IMR-90 (cell line): Measurements from ENCODE around the gene STAT4. TPM values are rescaled to one million over a fixed set of nuclear protein-coding genes. Genes with fewer than 3 reads are reported as not detected.

Experiments used
- ATAC-seq: fragments of 200-7000 bp; cut with Tn5 transposase; 2 replicates; pipeline ENCODE4 v1.9.1; 2020; ENCODE audit warnings: low read depth, mild to moderate bottlenecking, moderate library complexity
- BruUV-seq: library from RNA; stranded (reverse); fragments of 400-500 nt; replicated peaks from 2 replicates; lab custom pipeline; 2021; lab: Mats Ljungman, UMichigan
- CTCF ChIA-PET: fragments of 300-600 bp; formaldehyde crosslinking; extraction: SDS; loops from one replicate; lab custom pipeline; 2021; ENCODE audit warnings: antibody characterized with exemption; lab: Yijun Ruan, JAX
- POLR2A ChIA-PET: fragments of 300-600 bp; sonication (Branson Sonifier 250); formaldehyde crosslinking; loops from one replicate; lab custom pipeline; 2022; ENCODE audit warnings: antibody characterized with exemption; ENCODE audit not compliant: unreplicated experiment; lab: Charles Lee
- DNase-seq: peaks from one replicate; pipeline ENCODE4 v3.0.0; 2013
- H2AFZ ChIP-seq: replicated peaks from 2 replicates; pipeline ENCODE3; 2013; ENCODE audit warnings: low read length, mild to moderate bottlenecking; ENCODE audit not compliant: poor library complexity
- H2AK5ac ChIP-seq: 2 replicates; pipeline ENCODE4 v1.6.1; 2013; ENCODE audit warnings: low read depth, low read length, inconsistent platforms
- H2AK9ac ChIP-seq: replicated peaks from 2 replicates; pipeline ENCODE3; 2013; ENCODE audit warnings: mild to moderate bottlenecking, low read depth, low read length, moderate library complexity; ENCODE audit not compliant: poor library complexity
- H2BK120ac ChIP-seq: 2 replicates; pipeline ENCODE4 v1.6.1; 2013; ENCODE audit warnings: low read depth, low read length, inconsistent platforms
- H2BK15ac ChIP-seq: 3 replicates; pipeline ENCODE4 v1.6.1; 2013; ENCODE audit warnings: low read depth, low read length, inconsistent platforms
- H2BK20ac ChIP-seq: 2 replicates; pipeline ENCODE4 v1.6.1; 2013; ENCODE audit warnings: low read depth, mild to moderate bottlenecking, inconsistent platforms, low read length, moderate library complexity
- H2BK5ac ChIP-seq: 2 replicates; pipeline ENCODE4 v1.6.1; 2013; ENCODE audit warnings: mild to moderate bottlenecking, low read depth, low read length, inconsistent platforms; ENCODE audit not compliant: poor library complexity, severe bottlenecking
- H3K14ac ChIP-seq: replicated peaks from 2 replicates; pipeline ENCODE4 v1.6.1; 2013; ENCODE audit warnings: low read depth, low read length, inconsistent platforms
- H3K18ac ChIP-seq: 2 replicates; pipeline ENCODE4 v1.6.1; 2013; ENCODE audit warnings: low read depth, low read length, control low read depth
- H3K23ac ChIP-seq: 2 replicates; pipeline ENCODE4 v1.6.1; 2013; ENCODE audit warnings: low read depth, low read length, inconsistent platforms
- H3K27ac ChIP-seq: 2 replicates; pipeline ENCODE4 v1.5.1; 2013; ENCODE audit warnings: mild to moderate bottlenecking, control low read depth, low read length; ENCODE audit not compliant: insufficient read depth
- H3K27me3 ChIP-seq: 2 replicates; pipeline ENCODE4 v1.6.1; 2013; ENCODE audit warnings: low read length; ENCODE audit not compliant: control insufficient read depth, insufficient read depth
- H3K36me3 ChIP-seq: 2 replicates; pipeline ENCODE4 v1.6.1; 2013; ENCODE audit warnings: low read length, mixed read lengths; ENCODE audit not compliant: control insufficient read depth, insufficient read depth
- H3K4ac ChIP-seq: 2 replicates; pipeline ENCODE4 v1.6.1; 2013; ENCODE audit warnings: low read depth, low read length, inconsistent platforms
- H3K4me1 ChIP-seq: 2 replicates; pipeline ENCODE4 v1.6.1; 2013; ENCODE audit warnings: low read length, mixed read lengths; ENCODE audit not compliant: control insufficient read depth, insufficient read depth
- H3K4me2 ChIP-seq: 2 replicates; pipeline ENCODE4 v1.6.1; 2013; ENCODE audit warnings: low read depth, mild to moderate bottlenecking, control low read depth, low read length, moderate library complexity
- H3K4me3 ChIP-seq: 2 replicates; pipeline ENCODE4 v1.5.1; 2013; ENCODE audit warnings: low read depth, mild to moderate bottlenecking, control low read depth, low read length, moderate library complexity; ENCODE audit not compliant: insufficient read depth
- H3K56ac ChIP-seq: 2 replicates; pipeline ENCODE4 v1.6.1; 2013; ENCODE audit warnings: low read length, inconsistent platforms; ENCODE audit not compliant: insufficient read depth; ENCODE audit errors: extremely low read depth
- H3K79me1 ChIP-seq, 2 experiments: 2 replicates each; pipeline ENCODE4 v1.6.1; 2013; ENCODE audit warnings: low read length in 2 of 2, inconsistent platforms in 1 of 2, low read depth in 1 of 2
- H3K9ac ChIP-seq: 2 replicates; pipeline ENCODE4 v1.6.1; 2013; ENCODE audit warnings: low read depth, low read length, control low read depth
- H3K9me1 ChIP-seq: 2 replicates; pipeline ENCODE4 v1.6.1; 2013; ENCODE audit warnings: low read length, inconsistent platforms; ENCODE audit not compliant: insufficient read depth
- H3K9me3 ChIP-seq: 2 replicates; pipeline ENCODE4 v1.6.1; 2013; ENCODE audit warnings: low read length; ENCODE audit not compliant: control insufficient read depth, insufficient read depth
- H4K20me1 ChIP-seq: 2 replicates; pipeline ENCODE4 v1.6.1; 2013; ENCODE audit warnings: low read length, inconsistent platforms; ENCODE audit not compliant: insufficient read depth
- H4K5ac ChIP-seq: 2 replicates; pipeline ENCODE4 v1.6.1; 2013; ENCODE audit warnings: mild to moderate bottlenecking, low read depth, low read length, control low read depth
- H4K8ac ChIP-seq, 2 experiments: 2 replicates each; pipeline ENCODE4 v1.6.1; 2013; ENCODE audit warnings: low read depth in 2 of 2, low read length in 2 of 2, control low read depth in 1 of 2, inconsistent platforms in 1 of 2
- H4K91ac ChIP-seq: 2 replicates; pipeline ENCODE4 v1.6.1; 2013; ENCODE audit warnings: low read depth, low read length, inconsistent platforms; ENCODE audit not compliant: insufficient read depth
- CEBPB ChIP-seq: IDR thresholded peaks from 2 replicates; pipeline ENCODE4 v1.6.1; 2012; ENCODE audit warnings: low read depth, low read length, improper control_type of control experiment
- CTCF ChIP-seq: conservative IDR thresholded peaks from 2 replicates; pipeline ENCODE4 v1.5.1; 2012; ENCODE audit warnings: mild to moderate bottlenecking, low read depth, low read length, improper control_type of control experiment
- MAFK ChIP-seq: IDR thresholded peaks from 2 replicates; pipeline ENCODE4 v1.6.1; 2012; ENCODE audit warnings: low read depth, low read length, improper control_type of control experiment
- MXI1 ChIP-seq: IDR thresholded peaks from 2 replicates; pipeline ENCODE4 v1.6.1; 2012; ENCODE audit warnings: low read depth, mild to moderate bottlenecking, low read length, moderate library complexity, borderline replicate concordance
- NFE2L2 ChIP-seq: fragments of 150-350 bp; IDR thresholded peaks from 2 replicates; pipeline ENCODE4 v1.6.1; 2016; ENCODE audit warnings: low read depth, mild to moderate bottlenecking, low read length
- POLR2A ChIP-seq: IDR thresholded peaks from 2 replicates; pipeline ENCODE4 v1.6.1; 2012; ENCODE audit warnings: mild to moderate bottlenecking, low read depth, low read length
- RAD21 ChIP-seq: IDR thresholded peaks from 2 replicates; pipeline ENCODE4 v1.6.1; 2012; ENCODE audit warnings: low read length, improper control_type of control experiment
- RCOR1 ChIP-seq: IDR thresholded peaks from 2 replicates; pipeline ENCODE4 v1.6.1; 2012; ENCODE audit warnings: mild to moderate bottlenecking, low read length, improper control_type of control experiment; ENCODE audit not compliant: insufficient replicate concordance
- USF2 ChIP-seq: fragments of 150-350 bp; IDR thresholded peaks from 2 replicates; pipeline ENCODE4 v1.6.1; 2017; ENCODE audit warnings: mild to moderate bottlenecking, antibody characterized with exemption, low read length, low read depth
- WGBS, 2 experiments: methylation state at CpG; one replicate each; pipeline versions ENCODE4 v1.1.5 to v1.1.7; 2013; ENCODE audit warnings: missing lambda C conversion rate in 2 of 2; ENCODE audit not compliant: insufficient read length in 1 of 2; ENCODE audit errors: extremely low coverage in 2 of 2; 5-methylcytosine and 5-hydroxymethylcytosine counted together
- dilution Hi-C: fragments of 300-500 bp; cut with HindIII; formaldehyde crosslinking; loops from one replicate; pipeline ENCODE4 v1.14.3; 2018; ENCODE audit warnings: low sequenced_read_pairs; ENCODE audit not compliant: unreplicated experiment
- in situ Hi-C: fragments of 300-500 bp; cut with MboI; formaldehyde crosslinking; loops from 3 replicates; pipeline ENCODE4 v1.14.3; 2019; ENCODE audit warnings: low sequenced_read_pairs, inconsistent platforms, mixed read lengths
- intact Hi-C: fragments of 100-400 bp; cut with micrococcal nuclease; formaldehyde crosslinking; loops from 2 replicates; pipeline ENCODE4 v1.10.0; 2022
- polyA plus RNA-seq, 3 experiments: library from polyadenylated mRNA; depleted of rRNA; stranded (reverse); fragments of >200 nt; gene quantifications; 2 replicates each; pipeline ENCODE4 v1.2.3, GENCODE V29; 2012; ENCODE audit warnings: low replicate concordance in 1 of 3
- total RNA-seq: library from RNA; depleted of rRNA; stranded (reverse); fragments of >200 nt; gene quantifications from 2 replicates; pipeline ENCODE4 v1.2.3, GENCODE V29; 2012

STAT4 gene
- total and polyA plus RNA-seq, 2 of the 4 experiments (the other 2 are of a cell fraction) = 0.36 to 0.48 TPM

GRCh38 chr2:191112448-191112901, 38.3 kb downstream of the STAT4 start:
- Histone ChIP-seq H4K91ac (no peak overlapping the region), H2BK20ac (no peak overlapping the region), H3K9me3 (no peaks in the 10 kb centered on the region), H3K4me3 (no peak overlapping the region), H2AK9ac (no peak overlapping the region), H3K27me3 (no peaks in the 10 kb centered on the region; the same call in 1 of the 2 replicates), H3K23ac (no peak overlapping the region), H4K5ac (no peak overlapping the region), H4K8ac (no peak overlapping the region), H3K4me2 (no peak overlapping the region), H3K18ac (no peak overlapping the region), H3K36me3 (no peaks in the 10 kb centered on the region), H3K27ac (no peak overlapping the region), H2AK5ac (no peak overlapping the region), H3K9me1 (no peaks in the 10 kb centered on the region), H3K56ac (no peak overlapping the region), H3K4ac (no peak overlapping the region), H3K4me1 (peaks cover 2% of the 10 kb centered on the region; the same call in 1 of the 2 replicates), H2BK15ac (no peak overlapping the region), H3K79me1 (no peaks in the 10 kb centered on the region), H2BK120ac (no peak overlapping the region), H4K20me1 (no peaks in the 10 kb centered on the region), H3K9ac (no peak overlapping the region), H2BK5ac (no peak overlapping the region), H3K14ac (no peak overlapping the region), H2AFZ (no peak overlapping the region)
- DNase-seq = no peak
- no TSS peak for BruUV-seq
- ChIA-PET CTCF (no interaction called here), POLR2A (no interaction called here)
- TF ChIP-seq MAFK (no peak), NFE2L2 (no peak), POLR2A (no peak), MXI1 (no peak), RAD21 (no peak), USF2 (no peak), RCOR1 (no peak), CEBPB (no peak), CTCF (no peak)
- WGBS, 2 experiments = no CpG with 5 or more reads among the region's 4 CpGs
- intact Hi-C loops = no loop called here
- ATAC-seq = no peak
- in situ Hi-C loops = no loop called here
- dilution Hi-C loops = no loop called here
